CD4-positive, alpha-beta T cell (primary cell): ENCODE data around the gene NKRF. TPM values are rescaled to one million over a fixed set of nuclear protein-coding genes. Genes with fewer than 3 reads are reported as not detected.

Experiments used
- ATAC-seq: fragments of 200-7000 bp; cut with Tn5 transposase; one replicate; pipeline ENCODE4 v1.10.0; 2022; ENCODE audit warnings: mild to moderate bottlenecking; ENCODE audit not compliant: poor library complexity
- CTCF ChIA-PET: fragments of 350-600 bp; sonication (Branson Sonifier 250); formaldehyde crosslinking; loops from one replicate; lab custom pipeline; 2021; ENCODE audit warnings: antibody characterized with exemption, inconsistent platforms; lab: Charles Lee
- POLR2A ChIA-PET: fragments of 350-600 bp; sonication (Branson Sonifier 250); formaldehyde crosslinking; loops from one replicate; lab custom pipeline; 2021; ENCODE audit warnings: antibody characterized with exemption, inconsistent platforms; lab: Charles Lee
- DNase-seq, 14 experiments: peaks; one replicate each; pipeline ENCODE4 v3.0.0-alpha.2; 2013 to 2020; ENCODE audit warnings: mixed read lengths in 2 of 14
- H3K27ac ChIP-seq, 2 donors: one replicate each; pipeline versions ENCODE4 v1.5.1 to v1.7.0; 2013; ENCODE audit warnings: low read length in 2 of 2, low read depth in 1 of 2, mild to moderate bottlenecking in 1 of 2
- H3K27me3 ChIP-seq, 2 experiments: 1 replicate in 1 of 2; 2 replicates in 1 of 2; pipeline versions ENCODE4 v1.6.1 to v1.7.0; 2013; ENCODE audit warnings: low read length in 2 of 2, control low read depth in 1 of 2, mild to moderate bottlenecking in 1 of 2, moderate library complexity in 1 of 2; ENCODE audit not compliant: insufficient read depth in 2 of 2, control insufficient read depth in 1 of 2
- H3K36me3 ChIP-seq: one replicate; pipeline ENCODE4 v1.6.1; 2013; ENCODE audit warnings: low read length, control low read depth; ENCODE audit not compliant: insufficient read depth
- H3K4me1 ChIP-seq: one replicate; pipeline ENCODE4 v1.6.1; 2013; ENCODE audit warnings: low read length, control low read depth; ENCODE audit not compliant: insufficient read depth
- H3K4me3 ChIP-seq: one replicate; pipeline ENCODE4 v1.5.1; 2013; ENCODE audit warnings: mild to moderate bottlenecking, low read length, moderate library complexity
- H3K9me3 ChIP-seq, 2 experiments: 1 replicate in 1 of 2; 2 replicates in 1 of 2; pipeline versions ENCODE4 v1.6.1 to v1.7.0; 2013; ENCODE audit warnings: low read length in 2 of 2, mild to moderate bottlenecking in 2 of 2, control low read depth in 1 of 2, moderate library complexity in 1 of 2; ENCODE audit not compliant: control insufficient read depth in 1 of 2, insufficient read depth in 1 of 2
- H3K27ac Mint-ChIP-seq: one replicate; pipeline ENCODE4 v1.8.0; 2020; ENCODE audit warnings: mixed read lengths
- H3K27me3 Mint-ChIP-seq: one replicate; pipeline ENCODE4 v1.8.0; 2021; ENCODE audit warnings: mixed read lengths
- H3K36me3 Mint-ChIP-seq: one replicate; pipeline ENCODE4 v1.8.0; 2021; ENCODE audit warnings: low read depth, mixed read lengths
- H3K4me1 Mint-ChIP-seq: one replicate; pipeline ENCODE4 v1.8.0; 2021; ENCODE audit warnings: low read depth, mixed read lengths
- H3K4me3 Mint-ChIP-seq: one replicate; pipeline ENCODE4 v1.8.0; 2020; ENCODE audit warnings: mild to moderate bottlenecking, mixed read lengths
- H3K9me3 Mint-ChIP-seq: one replicate; pipeline ENCODE4 v1.8.0; 2020; ENCODE audit warnings: mixed read lengths
- intact Hi-C, 2 experiments: fragments of 100-400 bp; cut with DNase I in 1 of 2; cut with micrococcal nuclease in 1 of 2; formaldehyde crosslinking; loops; one replicate each; pipeline versions ENCODE4 v1.15.1 to v1.9.0; 2023 to 2025; cut with DNase I, micrococcal nuclease
- total RNA-seq, 174 experiments: library from RNA in 2 of 174; stranded (reverse) in 2 of 174; gene quantifications; one replicate each; pipeline ENCODE4 v1.2.3 and lab custom pipeline; 2021 to 2026
- TF ChIP-seq, protein P1 (sequence below): fragments of 200-600 bp; IDR thresholded peaks from one replicate; pipeline ENCODE4 v1.8.0; 2022; ENCODE audit warnings: antibody characterized with exemption, mild to moderate bottlenecking

Gene NKRF
- total RNA-seq, 2 experiments from 2014 or later, result 16.4 to 16.5 TPM

DNA sequence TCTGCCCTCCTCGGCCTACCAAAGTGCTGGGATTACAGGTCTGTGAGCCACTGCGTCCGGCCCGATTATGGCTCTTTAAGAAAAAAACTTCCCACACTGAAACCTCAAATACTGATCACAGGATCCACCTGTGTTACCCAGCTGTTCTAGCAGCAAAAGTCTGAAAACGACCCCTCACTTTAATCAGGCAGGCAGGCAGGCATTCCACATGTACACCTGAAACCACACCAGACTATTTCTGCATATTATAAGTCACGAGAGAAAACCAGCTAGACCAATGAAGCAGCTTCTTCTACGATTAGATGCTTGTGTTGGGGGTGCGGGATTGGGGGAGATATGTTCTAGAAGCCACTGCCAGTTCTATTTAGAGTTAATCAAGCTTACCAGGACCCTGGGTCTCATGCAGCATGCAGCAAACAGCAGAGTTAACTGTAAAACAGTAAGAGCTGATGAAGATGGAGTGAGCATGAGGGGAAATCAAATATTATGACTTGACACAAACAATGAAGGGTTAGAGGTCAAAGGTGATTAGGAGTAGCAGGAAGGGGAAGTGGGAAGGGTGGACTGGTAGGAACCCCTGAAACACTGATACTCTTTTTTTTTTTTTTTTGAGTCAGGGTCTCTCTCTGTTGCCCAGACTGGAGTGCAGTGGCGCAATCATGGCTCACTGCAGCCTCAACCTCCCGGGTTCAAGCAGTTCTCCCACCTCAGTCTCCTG is 18.9 kb upstream of the NKRF start:
- Mint-ChIP-seq H3K4me1 (no peaks in the 10 kb centered on the region), H3K36me3 (peaks cover 45% of the 10 kb centered on the region), H3K9me3 (no peaks in the 10 kb centered on the region), H3K27me3 (no peaks in the 10 kb centered on the region), H3K27ac (peak overlapping the region; percentile 30), H3K4me3 (no peak overlapping the region)
- intact Hi-C loops, result loop anchor here in 1 of 2 experiments (5.0 kb wide), 1 partner anchor 102 kb away; no protein-coding TSS in a partner anchor
- peaks cover 52% of the 10 kb centered on the region for H3K36me3 ChIP-seq
- H3K27ac ChIP-seq, result no peak overlapping the region
- CTCF ChIA-PET, result interaction anchor here (0.8 to 1.7 kb wide), 2 partner anchors 15 to 105 kb away, joined by 3 read pairs; no protein-coding TSS in a partner anchor
- H3K9me3 ChIP-seq, result no peaks in the 10 kb centered on the region
- no peaks in the 10 kb centered on the region for H3K27me3 ChIP-seq
- H3K4me1 ChIP-seq, result no peaks in the 10 kb centered on the region
- POLR2A ChIA-PET, result no interaction called here
- ATAC-seq (no peak), DNase-seq (no peak)
- TF ChIP-seq, protein P1, sequence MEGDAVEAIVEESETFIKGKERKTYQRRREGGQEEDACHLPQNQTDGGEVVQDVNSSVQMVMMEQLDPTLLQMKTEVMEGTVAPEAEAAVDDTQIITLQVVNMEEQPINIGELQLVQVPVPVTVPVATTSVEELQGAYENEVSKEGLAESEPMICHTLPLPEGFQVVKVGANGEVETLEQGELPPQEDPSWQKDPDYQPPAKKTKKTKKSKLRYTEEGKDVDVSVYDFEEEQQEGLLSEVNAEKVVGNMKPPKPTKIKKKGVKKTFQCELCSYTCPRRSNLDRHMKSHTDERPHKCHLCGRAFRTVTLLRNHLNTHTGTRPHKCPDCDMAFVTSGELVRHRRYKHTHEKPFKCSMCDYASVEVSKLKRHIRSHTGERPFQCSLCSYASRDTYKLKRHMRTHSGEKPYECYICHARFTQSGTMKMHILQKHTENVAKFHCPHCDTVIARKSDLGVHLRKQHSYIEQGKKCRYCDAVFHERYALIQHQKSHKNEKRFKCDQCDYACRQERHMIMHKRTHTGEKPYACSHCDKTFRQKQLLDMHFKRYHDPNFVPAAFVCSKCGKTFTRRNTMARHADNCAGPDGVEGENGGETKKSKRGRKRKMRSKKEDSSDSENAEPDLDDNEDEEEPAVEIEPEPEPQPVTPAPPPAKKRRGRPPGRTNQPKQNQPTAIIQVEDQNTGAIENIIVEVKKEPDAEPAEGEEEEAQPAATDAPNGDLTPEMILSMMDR, result no peak
- H3K4me3 ChIP-seq, result no peak overlapping the region

DNA sequence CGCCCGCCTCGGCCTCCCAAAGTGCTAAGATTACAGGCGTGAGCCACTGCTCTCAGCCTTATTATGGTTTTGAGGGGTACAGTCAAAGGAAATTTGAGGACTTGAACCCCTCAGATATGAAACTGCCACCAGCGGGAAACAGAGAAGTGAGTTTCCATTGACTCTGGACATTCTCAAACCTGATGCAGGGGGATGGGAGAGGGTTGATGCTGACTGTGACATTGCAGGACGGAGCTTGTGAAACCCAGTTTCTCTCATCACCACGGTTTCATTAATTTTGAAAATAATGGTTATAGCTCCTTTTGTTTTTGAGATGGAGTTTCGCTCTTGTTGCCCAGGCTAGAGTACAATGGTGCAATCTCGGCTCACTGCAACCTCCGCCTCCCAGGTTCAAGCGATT is 18.2 kb upstream of the NKRF start:
- POLR2A ChIA-PET, result no interaction called here
- TF ChIP-seq, protein P1, result no peak
- Mint-ChIP-seq H3K27ac (peak overlapping the region; percentile 30), H3K4me3 (no peak overlapping the region), H3K9me3 (no peaks in the 10 kb centered on the region), H3K27me3 (no peaks in the 10 kb centered on the region), H3K4me1 (peaks cover 3% of the 10 kb centered on the region), H3K36me3 (peaks cover 49% of the 10 kb centered on the region)
- H3K4me1 ChIP-seq, result no peaks in the 10 kb centered on the region
- H3K9me3 ChIP-seq, result no peaks in the 10 kb centered on the region
- no peak overlapping the region for H3K4me3 ChIP-seq
- no peak for DNase-seq
- ATAC-seq, result no peak
- H3K36me3 ChIP-seq, result peaks cover 46% of the 10 kb centered on the region
- no peak overlapping the region for H3K27ac ChIP-seq
- CTCF ChIA-PET, result no interaction called here
- intact Hi-C loops, result loop anchor here in 1 of 2 experiments (5.0 kb wide), 1 partner anchor 103 kb away; no protein-coding TSS in a partner anchor
- no peaks in the 10 kb centered on the region for H3K27me3 ChIP-seq

DNA sequence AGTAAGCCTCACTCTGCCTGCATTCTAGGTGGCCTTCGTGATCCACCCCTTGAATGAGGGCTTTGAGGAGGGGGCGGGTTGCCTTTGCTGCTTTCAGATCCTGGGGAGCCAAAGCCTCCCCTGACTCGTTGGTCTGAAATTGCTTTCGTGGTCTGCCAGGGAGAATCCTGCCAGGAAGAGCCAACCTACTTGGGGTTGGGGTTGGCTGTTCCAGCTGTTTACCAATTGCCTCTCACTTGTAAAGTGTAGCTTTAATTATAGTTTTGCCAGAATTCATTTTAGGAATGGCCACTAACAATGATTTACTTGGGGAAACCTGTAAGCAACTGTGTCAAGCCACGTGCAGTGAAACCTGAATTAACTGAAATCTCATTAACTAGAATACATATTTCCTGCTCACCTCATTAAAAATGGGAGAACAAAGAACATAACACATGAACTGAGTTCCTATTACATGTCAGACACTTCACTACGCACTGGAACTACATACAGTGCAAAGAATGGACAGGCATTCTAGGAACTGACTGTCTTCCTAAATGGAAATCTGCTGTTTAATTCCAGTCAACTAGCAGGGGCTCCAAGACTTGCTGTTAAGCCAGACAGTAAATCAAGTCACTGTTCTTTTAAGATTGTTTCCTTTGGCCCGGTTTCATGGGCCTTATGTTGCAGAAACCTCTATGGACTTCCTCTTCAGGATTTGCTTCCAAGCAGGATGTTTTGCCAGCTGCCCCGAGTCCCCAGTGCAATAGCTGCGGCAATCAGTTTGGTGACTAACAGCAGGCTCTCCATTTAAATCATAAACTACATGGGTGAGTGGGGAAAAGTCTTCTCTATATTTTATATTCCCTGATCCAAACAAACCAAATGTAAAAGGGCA is 16.4 kb upstream of the NKRF start:
- ATAC-seq (no peak), DNase-seq (no peak)
- Histone ChIP-seq H3K27me3 (no peaks in the 10 kb centered on the region), H3K4me3 (no peak overlapping the region), H3K27ac (no peak overlapping the region), H3K4me1 (no peaks in the 10 kb centered on the region), H3K9me3 (no peaks in the 10 kb centered on the region), H3K36me3 (peaks cover 37% of the 10 kb centered on the region)
- CTCF ChIA-PET, result interaction anchor here (0.8 kb wide), 1 partner anchor 132 kb away, joined by 3 read pairs; no protein-coding TSS in a partner anchor
- POLR2A ChIA-PET, result no interaction called here
- peaks cover 3% of the 10 kb centered on the region for H3K4me1 Mint-ChIP-seq
- intact Hi-C loops, result loop anchor here in 1 of 2 experiments (5.0 kb wide), 1 partner anchor 105 kb away; no protein-coding TSS in a partner anchor
- TF ChIP-seq, protein P1, result no peak
- no peaks in the 10 kb centered on the region for H3K9me3 Mint-ChIP-seq
- no peaks in the 10 kb centered on the region for H3K27me3 Mint-ChIP-seq
- peaks cover 44% of the 10 kb centered on the region for H3K36me3 Mint-ChIP-seq
- H3K27ac Mint-ChIP-seq, result no peak overlapping the region
- H3K4me3 Mint-ChIP-seq, result no peak overlapping the region
